Breast epithelium (tissue), 3 donors: ENCODE results near the gene UPF3A.

ENCODE experiments used
- CTCF ChIP-seq, 3 donors: fragments of 450-650 bp; IDR thresholded peaks; one replicate each; pipeline ENCODE4 v1.5.1; 2016 to 2017; ENCODE audit warnings: antibody characterized with exemption in 3 of 3, mild to moderate bottlenecking in 3 of 3, moderate library complexity in 3 of 3
- POLR2A ChIP-seq: fragments of 450-650 bp; IDR thresholded peaks from one replicate; pipeline ENCODE4 v1.6.1; 2016; ENCODE audit warnings: antibody characterized with exemption, mild to moderate bottlenecking, moderate library complexity
- POLR2AphosphoS5 ChIP-seq, 3 donors: sonication (generic); formaldehyde crosslinking; IDR thresholded peaks; one replicate each; pipeline ENCODE4 v1.6.1; 2017; ENCODE audit warnings: antibody characterized with exemption in 3 of 3

GRCh38 chr13:114303700-114304327 is 22.4 kb downstream of the UPF3A start:
- TF ChIP-seq CTCF (IDR thresholded peaks at IDR 0.05) = no peak
- no peak for TF ChIP-seq POLR2A
- TF ChIP-seq POLR2AphosphoS5 (IDR thresholded peaks at IDR 0.05) = no peak
